Raji (cell line): ENCODE data around the gene TNFSF13B.

Experiments used
- POLR2A ChIP-seq: IDR thresholded peaks from 2 replicates; pipeline ENCODE4 v1.6.1; 2011; ENCODE audit warnings: low read depth, low read length, control low read depth; ENCODE audit not compliant: insufficient read depth

Gene TNFSF13B

DNA sequence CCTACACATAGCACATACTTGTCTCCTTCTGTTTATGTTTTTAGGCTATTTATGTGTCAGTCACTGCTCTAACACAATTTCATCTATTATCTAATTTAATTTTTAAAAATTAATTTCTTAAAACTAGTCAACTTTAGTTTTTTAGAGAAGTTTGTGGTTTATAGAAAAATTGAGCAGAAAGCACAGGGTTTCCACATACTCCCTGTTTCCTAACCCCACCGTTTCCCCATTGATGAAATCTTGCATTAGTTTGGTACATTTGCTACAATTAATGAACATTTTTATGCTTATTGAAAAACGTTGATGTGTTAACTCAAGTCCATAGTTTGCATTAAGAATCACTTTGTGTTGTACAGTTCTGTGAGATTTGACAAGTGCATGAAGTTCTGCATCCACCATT is 53.5 kb downstream of the TNFSF13B start:
- no peak for TF ChIP-seq POLR2A

DNA sequence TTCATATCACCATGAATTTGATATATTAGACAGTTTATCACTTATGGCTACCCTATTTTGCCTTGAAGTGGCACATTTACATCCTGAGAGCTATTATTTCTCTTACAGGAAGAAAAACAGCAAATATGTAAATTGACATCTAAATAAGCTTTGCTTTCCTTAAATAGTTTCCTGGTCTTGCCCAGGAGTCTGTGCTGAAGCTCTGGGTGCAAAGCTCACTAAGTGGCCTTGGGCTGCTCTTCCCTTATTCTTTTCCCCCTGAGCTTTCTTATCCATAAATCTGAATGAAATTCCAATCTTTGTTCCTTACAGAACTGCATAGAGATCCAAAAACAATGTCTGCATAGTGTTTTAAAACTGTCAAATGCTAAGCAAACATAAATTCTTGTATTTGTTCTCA is 56.3 kb downstream of the TNFSF13B start:
- no peak for TF ChIP-seq POLR2A

DNA sequence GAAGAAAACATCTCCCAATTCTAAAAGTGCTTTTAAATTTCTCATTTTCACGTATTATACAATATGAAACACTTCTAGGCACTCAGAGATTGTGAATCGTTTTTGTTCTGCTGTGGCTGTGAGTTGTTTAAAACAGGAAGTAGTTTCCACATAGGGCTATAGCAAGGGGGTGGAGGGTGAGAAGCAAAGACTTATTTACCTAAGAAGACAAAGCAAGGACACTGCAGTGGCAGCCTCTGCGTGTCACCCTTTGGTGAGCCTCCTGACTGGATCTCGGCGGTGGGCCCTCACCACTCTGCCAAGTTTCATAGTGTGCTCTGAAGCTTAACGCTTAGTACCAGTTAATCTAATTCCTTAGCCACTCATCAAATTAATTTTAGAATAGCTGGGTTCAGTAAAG is 56.8 kb downstream of the TNFSF13B start:
- no peak for TF ChIP-seq POLR2A

DNA sequence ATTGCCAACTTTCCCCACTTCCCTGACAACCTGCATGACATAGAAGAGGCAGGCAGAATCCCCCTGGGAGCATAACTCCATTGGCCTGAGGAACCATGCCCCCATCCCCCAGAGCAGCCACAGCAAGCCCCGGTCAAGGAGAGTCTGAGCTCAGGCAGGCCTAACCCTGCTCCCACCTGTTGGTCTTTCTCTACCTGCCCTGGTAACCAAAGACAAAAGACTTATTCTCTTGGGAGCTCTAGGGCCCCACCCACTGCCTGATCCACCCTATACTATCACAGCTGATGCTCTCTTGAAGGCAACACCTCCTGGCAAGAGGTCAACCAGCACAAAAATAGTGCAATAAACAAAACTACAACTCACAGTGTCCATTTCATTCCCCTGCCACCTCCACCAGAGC is 59.3 kb downstream of the TNFSF13B start:
- TF ChIP-seq POLR2A, result no peak

DNA sequence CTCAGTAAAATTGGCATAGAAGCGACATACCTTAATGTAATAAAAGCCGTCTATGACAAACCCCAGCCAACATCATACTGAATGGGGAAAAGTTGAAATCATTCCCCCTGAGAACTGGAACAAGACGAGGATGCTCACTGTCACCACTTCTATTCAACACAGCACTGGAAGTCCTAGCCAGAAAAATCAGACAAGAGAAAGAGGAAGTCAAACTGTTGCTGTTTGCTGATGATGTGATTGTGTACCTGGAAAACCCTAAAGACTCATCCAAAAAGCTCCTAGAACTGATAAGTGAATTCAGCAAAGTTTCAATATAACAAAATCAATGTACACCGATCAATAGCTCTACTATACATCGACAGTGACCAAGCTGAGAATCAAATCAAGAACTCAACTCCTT is 63.3 kb downstream of the TNFSF13B start:
- TF ChIP-seq POLR2A, result no peak

DNA sequence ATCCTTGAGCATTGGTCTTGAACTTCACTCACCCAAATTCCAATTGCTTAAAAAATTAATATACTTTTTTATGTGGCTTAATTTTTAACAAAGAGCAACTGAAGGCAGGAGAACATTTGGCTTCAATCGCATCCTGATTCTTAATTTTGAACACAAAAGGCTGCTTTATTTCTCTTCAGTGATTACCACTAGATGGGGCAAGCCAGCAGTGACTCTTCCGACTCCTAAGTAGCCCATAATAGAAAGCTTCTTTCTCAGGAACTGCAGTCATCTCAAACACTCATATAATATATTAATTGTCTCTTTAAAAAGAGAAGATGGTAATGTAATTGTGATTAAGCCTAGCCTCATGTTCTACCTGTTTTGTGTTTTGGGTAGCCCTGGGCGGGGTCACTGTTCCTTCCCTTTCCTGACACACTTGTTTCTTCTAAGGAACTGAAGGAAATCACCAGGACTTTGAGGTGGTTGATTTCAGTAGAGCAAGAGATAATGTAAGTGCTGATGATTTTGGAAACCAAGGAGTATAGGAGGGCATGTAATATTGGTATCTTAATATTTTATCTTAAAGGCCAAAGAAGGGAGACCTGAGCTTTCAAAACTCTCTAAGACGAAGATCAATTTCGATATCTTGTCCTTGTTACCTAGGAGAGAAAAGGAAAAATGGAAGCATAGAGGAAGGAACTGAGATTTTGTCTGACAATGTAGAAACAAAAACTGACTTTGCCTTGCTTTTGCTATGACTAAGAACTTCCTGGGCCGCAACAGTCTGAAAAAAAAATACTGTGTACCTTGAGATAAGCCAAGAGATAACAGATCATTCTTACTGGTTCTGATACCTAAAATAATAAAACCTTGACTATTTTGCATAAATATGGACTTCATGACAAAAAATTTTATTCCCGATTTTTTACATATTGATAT is 73.1 kb downstream of the TNFSF13B start:
- no peak for TF ChIP-seq POLR2A

DNA sequence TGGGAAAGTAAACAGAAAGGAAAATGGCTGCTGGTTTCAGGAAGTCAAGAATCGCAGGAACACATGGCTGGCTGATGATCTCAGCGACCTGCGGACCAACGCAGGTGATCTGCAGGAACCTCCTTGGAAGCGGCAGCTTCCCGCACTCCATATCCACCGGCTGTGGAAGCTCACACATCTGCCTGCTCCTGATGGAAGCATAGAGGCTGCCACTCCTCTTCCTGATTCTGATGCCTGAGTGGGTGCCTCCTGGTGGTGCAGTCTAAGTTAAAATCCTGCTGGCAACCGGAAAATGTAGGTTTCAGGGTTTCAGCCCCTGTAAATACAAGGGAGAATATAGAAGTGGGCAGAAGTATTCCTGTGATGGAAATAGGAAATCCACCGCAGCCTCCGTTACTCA is 75.5 kb downstream of the TNFSF13B start:
- TF ChIP-seq POLR2A, result no peak

DNA sequence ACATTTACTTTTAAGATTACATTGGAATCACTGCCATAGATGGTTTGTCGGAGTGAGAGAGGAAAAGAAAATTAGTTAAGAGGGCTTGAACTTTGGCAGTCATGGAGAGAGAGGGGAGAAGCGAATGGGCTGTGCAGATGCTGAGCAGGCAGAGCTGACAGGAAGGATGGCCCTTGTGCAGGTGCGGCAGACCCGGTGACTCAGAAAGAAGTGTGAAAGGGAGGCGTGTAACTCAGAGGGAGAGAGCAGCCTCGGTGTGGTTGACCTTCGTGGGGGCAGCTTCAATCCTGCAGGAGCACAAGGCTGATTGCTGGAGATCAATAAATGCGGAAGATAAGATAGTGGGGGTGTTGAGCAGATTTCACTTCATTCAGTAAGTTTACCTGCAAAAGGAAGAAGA is 76.9 kb downstream of the TNFSF13B start:
- no peak for TF ChIP-seq POLR2A

DNA sequence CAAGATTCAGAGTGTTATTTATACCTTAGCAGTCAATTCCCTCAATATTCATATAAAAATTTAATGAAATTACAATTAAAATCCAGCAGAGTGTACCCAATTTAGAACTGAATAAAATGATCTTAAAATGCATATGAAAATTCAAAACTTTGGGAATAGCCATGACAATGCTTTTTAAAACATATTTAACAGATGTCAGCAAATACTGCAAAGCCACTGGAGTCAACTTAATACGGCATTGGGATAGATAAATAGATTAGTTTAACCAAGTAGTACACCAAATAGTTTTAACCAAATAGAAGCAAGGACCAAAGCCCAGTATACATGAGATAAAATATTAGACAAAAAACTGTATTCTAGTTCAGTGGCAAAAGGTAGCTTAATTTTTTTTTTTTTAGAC is 79.8 kb downstream of the TNFSF13B start:
- TF ChIP-seq POLR2A, result no peak

DNA sequence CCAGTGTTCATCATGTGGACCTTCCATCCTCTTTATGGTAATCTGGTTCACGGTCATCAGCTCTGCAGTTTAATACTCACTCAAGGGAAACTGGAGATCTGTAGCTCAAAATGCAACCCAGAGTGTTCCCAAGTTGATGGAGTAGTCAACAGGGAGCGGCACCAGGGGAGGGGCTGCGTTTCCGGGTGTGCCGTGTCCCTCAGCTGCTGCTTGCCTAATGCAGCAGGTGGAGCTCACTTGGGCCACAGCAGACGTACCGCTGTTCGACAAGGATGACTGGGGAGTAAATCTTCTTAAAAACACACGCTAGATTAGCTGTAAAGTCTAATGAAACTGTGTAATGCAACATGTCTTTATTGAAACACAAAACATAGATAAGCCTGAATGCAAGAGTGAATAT is 81.1 kb downstream of the TNFSF13B start:
- TF ChIP-seq POLR2A, result no peak

DNA sequence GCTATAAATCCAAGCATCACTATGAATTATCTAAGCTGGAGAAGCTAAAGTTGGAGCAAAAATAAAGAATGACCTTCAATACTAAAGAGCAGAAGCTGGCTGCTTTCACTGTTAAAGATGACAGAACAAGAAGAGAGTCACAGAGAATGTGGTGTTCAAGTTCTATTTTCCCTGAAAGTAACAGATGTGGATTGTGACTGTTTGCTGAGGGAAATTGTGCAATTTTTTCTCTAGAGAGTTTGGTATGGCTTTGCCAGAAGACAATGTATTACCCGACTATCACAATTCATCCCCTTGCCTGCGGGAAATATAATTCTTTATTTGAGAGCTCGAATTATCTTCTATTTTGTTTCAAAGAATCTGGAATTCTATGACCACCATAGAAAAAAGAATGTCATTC is 83.1 kb downstream of the TNFSF13B start:
- TF ChIP-seq POLR2A, result no peak

DNA sequence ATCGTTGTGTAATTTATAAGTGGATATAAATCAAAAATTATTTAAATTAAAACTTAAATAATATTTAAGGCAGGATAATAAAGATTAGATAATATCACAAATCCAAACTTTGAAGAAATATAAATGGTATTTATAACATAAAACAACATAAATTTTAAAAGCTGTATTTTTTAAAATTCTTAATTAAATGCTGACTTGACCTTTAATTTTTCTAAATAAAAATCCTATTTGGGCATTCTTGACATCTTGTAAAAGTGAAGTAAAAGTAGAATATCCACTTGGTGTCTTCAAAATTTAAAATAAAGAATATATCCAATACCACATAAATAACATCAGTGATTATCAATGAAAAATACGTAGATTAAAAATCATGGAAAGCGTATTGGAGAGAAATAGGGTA is 87.7 kb downstream of the TNFSF13B start:
- no peak for TF ChIP-seq POLR2A
